DND-41 (cell line): ENCODE measurements around the gene SEPTIN6.
"Not testable (repeated sequence)": the region's sequence is repeated elsewhere in the genome, so short reads cannot be mapped to it uniquely, and the experiment has no call there.

Source experiments
- ATAC-seq: fragments of 200-7000 bp; cut with Tn5 transposase; 3 replicates; pipeline ENCODE4 v1.9.1; 2021; ENCODE audit warnings: low read depth; ENCODE audit not compliant: insufficient read depth
- DNase-seq: peaks from one replicate; pipeline ENCODE4 v3.0.0-alpha.2; 2020
- H2AFZ ChIP-seq: 2 replicates; pipeline ENCODE4 v1.6.0; 2012; ENCODE audit warnings: low read depth, low read length
- H3K27ac ChIP-seq: 2 replicates; pipeline ENCODE4 v1.5.1; 2012; ENCODE audit warnings: low read length, inconsistent platforms
- H3K27me3 ChIP-seq: fragments of 200-600 bp; sonication (generic); 2 replicates; pipeline ENCODE4 v1.6.0; 2012; ENCODE audit warnings: low read length, mild to moderate bottlenecking, inconsistent platforms; ENCODE audit not compliant: insufficient read depth, poor library complexity
- H3K36me3 ChIP-seq: 2 replicates; pipeline ENCODE4 v1.5.1; 2012; ENCODE audit warnings: low read length, inconsistent platforms; ENCODE audit not compliant: insufficient read depth
- H3K4me1 ChIP-seq: 2 replicates; pipeline ENCODE4 v1.5.1; 2012; ENCODE audit warnings: mild to moderate bottlenecking, low read length; ENCODE audit not compliant: insufficient read depth
- H3K4me2 ChIP-seq: 2 replicates; pipeline ENCODE4 v1.6.0; 2012; ENCODE audit warnings: mild to moderate bottlenecking, moderate library complexity, low read length, inconsistent platforms; ENCODE audit not compliant: insufficient read depth
- H3K4me3 ChIP-seq, 2 experiments: fragments of 200-600 bp in 1 of 2; shearing (Covaris generic) in 1 of 2; 2 replicates each; pipeline ENCODE4 v1.5.1; 2012 to 2016; ENCODE audit warnings: inconsistent platforms in 2 of 2, low read length in 2 of 2, mild to moderate bottlenecking in 2 of 2, low read depth in 1 of 2, moderate library complexity in 1 of 2
- H3K79me2 ChIP-seq: 2 replicates; pipeline ENCODE4 v1.6.0; 2012; ENCODE audit warnings: low read length, inconsistent platforms; ENCODE audit not compliant: insufficient read depth
- H3K9ac ChIP-seq: 2 replicates; pipeline ENCODE4 v1.6.0; 2012; ENCODE audit warnings: low read depth, mild to moderate bottlenecking, inconsistent platforms, low read length, moderate library complexity
- H3K9me3 ChIP-seq: 2 replicates; pipeline ENCODE4 v1.5.1; 2012; ENCODE audit warnings: low read length, moderate library complexity, mild to moderate bottlenecking, inconsistent platforms; ENCODE audit not compliant: insufficient read depth, severe bottlenecking
- H4K20me1 ChIP-seq: 2 replicates; pipeline ENCODE4 v1.6.0; 2012; ENCODE audit warnings: low read length; ENCODE audit not compliant: insufficient read depth
- EZH2 ChIP-seq: IDR thresholded peaks from 3 replicates; pipeline ENCODE4 v1.6.1; 2012; ENCODE audit warnings: borderline replicate concordance, low read depth, mild to moderate bottlenecking, moderate library complexity, low read length, inconsistent platforms; ENCODE audit not compliant: severe bottlenecking
- TF ChIP-seq, protein P1 (sequence below): IDR thresholded peaks from 2 replicates; pipeline ENCODE4 v1.5.1; 2012; ENCODE audit warnings: borderline replicate concordance, low read length, moderate library complexity, mild to moderate bottlenecking; ENCODE audit not compliant: poor library complexity, severe bottlenecking; ENCODE audit errors: extremely low read depth

Gene SEPTIN6

DNA sequence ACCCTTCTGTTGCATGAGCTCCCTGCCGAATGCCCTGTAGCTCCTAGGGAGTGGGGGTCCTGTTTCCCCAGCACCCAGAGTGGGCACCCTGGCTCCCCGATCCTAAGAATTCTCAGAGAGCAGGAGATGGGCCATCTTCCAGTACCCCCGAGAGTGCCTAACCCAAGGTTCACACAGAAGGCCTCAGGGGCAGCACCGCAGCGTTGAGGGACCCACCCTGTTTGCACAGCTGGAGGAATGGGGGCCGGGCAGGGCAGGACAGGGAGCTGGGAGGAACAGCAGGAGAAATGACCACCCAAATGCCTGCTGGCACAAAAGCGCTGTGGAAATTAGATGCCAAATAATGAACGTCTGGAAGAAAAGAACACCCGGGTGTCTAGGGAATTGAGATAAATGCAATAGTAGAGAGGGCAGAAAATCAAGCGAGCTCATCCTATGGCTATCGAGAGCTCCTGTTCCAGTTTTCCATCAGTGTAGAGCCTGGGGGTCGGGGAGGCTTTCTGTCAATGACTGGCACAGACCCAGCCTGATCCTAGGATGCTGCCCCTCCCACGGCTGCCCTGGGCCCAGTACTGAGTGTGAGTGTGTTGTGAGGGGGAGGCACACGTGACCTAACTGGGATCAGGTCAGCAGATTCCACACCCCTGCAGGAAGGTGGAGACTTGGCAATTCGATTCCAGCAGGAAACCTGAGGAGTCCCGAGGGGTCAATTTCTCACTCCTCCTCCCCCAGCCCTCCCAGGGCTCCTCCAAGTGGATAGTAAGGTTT is 25.7 kb downstream of the SEPTIN6 start:
- H4K20me1 ChIP-seq = peaks cover 28% of the 10 kb centered on the region
- ATAC-seq (no peak), DNase-seq (no peak)
- H3K27me3 ChIP-seq = no peaks in the 10 kb centered on the region
- H3K27ac ChIP-seq = no peak overlapping the region
- no peak overlapping the region for H3K4me2 ChIP-seq
- H2AFZ ChIP-seq = no peak overlapping the region
- H3K4me3 ChIP-seq = no peak overlapping the region
- H3K9ac ChIP-seq = no peak overlapping the region
- no peaks in the 10 kb centered on the region for H3K4me1 ChIP-seq
- TF ChIP-seq EZH2 = no peak
- TF ChIP-seq, protein P1, sequence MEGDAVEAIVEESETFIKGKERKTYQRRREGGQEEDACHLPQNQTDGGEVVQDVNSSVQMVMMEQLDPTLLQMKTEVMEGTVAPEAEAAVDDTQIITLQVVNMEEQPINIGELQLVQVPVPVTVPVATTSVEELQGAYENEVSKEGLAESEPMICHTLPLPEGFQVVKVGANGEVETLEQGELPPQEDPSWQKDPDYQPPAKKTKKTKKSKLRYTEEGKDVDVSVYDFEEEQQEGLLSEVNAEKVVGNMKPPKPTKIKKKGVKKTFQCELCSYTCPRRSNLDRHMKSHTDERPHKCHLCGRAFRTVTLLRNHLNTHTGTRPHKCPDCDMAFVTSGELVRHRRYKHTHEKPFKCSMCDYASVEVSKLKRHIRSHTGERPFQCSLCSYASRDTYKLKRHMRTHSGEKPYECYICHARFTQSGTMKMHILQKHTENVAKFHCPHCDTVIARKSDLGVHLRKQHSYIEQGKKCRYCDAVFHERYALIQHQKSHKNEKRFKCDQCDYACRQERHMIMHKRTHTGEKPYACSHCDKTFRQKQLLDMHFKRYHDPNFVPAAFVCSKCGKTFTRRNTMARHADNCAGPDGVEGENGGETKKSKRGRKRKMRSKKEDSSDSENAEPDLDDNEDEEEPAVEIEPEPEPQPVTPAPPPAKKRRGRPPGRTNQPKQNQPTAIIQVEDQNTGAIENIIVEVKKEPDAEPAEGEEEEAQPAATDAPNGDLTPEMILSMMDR = no peak
- peaks cover 79% of the 10 kb centered on the region for H3K36me3 ChIP-seq
- H3K9me3 ChIP-seq = no peaks in the 10 kb centered on the region
- H3K79me2 ChIP-seq = peaks cover 84% of the 10 kb centered on the region

DNA sequence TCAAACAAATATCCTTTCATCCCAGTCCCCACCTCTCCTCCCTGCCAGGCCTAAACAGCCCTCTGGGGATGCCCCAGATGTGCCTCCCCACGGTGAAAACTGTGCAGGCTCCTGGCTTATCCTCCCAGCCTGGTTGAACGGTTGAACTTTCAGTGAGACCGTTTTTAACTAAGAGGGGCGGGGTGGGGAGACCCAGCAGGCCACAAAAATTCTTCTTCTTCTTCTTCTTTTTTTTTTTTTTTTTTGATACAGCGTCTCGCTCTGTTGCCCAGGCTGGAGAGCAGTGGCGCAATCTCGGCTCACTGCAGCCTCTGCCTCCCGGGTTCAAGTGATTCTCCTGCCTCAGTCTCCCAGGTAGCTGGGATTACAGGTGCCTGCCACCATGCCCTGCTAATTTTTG is 28.1 kb downstream of the SEPTIN6 start:
- H3K9ac ChIP-seq, H2AFZ ChIP-seq, H3K27me3 ChIP-seq, H3K4me1 ChIP-seq, H3K4me3 ChIP-seq, DNase-seq, ATAC-seq, H3K27ac ChIP-seq, H3K4me2 ChIP-seq, H3K9me3 ChIP-seq: not testable (repeated sequence)
- peaks cover 28% of the 10 kb centered on the region for H4K20me1 ChIP-seq
- H3K79me2 ChIP-seq = peaks cover 73% of the 10 kb centered on the region
- H3K36me3 ChIP-seq = peaks cover 71% of the 10 kb centered on the region

DNA sequence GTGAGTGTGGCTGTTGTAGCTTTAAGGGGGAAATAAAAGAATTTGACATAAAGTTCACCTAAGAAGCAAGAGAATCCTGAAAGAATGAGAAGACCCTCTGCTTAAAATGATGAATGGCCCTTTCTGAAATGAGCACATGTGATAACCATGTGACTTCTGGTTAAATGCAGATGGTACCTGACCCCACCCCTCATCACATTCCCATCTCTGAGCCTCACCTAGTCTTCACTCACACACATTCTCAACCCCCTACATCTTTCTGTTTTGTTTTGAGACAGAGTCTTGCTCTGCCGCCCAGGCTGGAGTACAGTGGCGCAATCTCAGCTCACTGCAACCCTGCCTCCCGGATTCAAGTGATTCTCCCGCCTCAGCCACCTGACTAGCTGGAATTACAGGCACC is 31.5 kb downstream of the SEPTIN6 start:
- no peak for ATAC-seq
- Histone ChIP-seq H2AFZ (no peak overlapping the region), H3K9ac (no peak overlapping the region), H3K4me1 (no peaks in the 10 kb centered on the region), H3K27me3 (no peaks in the 10 kb centered on the region), H4K20me1 (peaks cover 9% of the 10 kb centered on the region), H3K4me3 (no peak overlapping the region), H3K4me2 (no peak overlapping the region), H3K79me2 (peaks cover 55% of the 10 kb centered on the region), H3K27ac (no peak overlapping the region), H3K36me3 (peaks cover 66% of the 10 kb centered on the region), H3K9me3 (no peaks in the 10 kb centered on the region)
- no peak for TF ChIP-seq EZH2
- TF ChIP-seq, protein P1 = no peak
- no peak for DNase-seq

DNA sequence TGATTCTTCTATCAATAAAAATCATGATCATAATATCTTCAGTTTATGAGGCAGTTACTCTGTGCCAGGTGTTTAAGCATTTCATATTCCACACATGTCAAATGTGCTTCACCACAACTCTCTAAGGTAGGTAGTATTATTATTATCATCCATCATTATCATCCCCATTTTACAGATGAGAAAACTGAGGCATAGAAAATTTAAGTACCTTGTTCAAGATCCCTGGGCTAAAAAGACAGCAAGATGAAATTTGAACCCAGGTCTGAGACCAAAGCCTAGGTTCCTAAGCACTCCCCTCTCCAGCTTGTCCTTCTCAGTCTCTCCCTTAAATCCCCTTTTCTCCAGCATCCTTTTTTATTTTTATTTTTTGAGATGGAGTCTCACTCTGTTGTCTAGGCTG is 33.4 kb downstream of the SEPTIN6 start:
- Histone ChIP-seq H3K27me3 (no peaks in the 10 kb centered on the region), H3K4me3 (no peak overlapping the region), H3K9ac (no peak overlapping the region), H4K20me1 (no peaks in the 10 kb centered on the region; the same call in 1 of the 2 replicates), H3K9me3 (no peaks in the 10 kb centered on the region), H2AFZ (no peak overlapping the region), H3K36me3 (peaks cover 72% of the 10 kb centered on the region), H3K4me1 (no peaks in the 10 kb centered on the region), H3K79me2 (peaks cover 58% of the 10 kb centered on the region), H3K4me2 (no peak overlapping the region), H3K27ac (no peak overlapping the region)
- DNase-seq (no peak), ATAC-seq (no peak)
- TF ChIP-seq, protein P1 = no peak
- no peak for TF ChIP-seq EZH2
